Myocyte (in vitro differentiated cells): Measurements from ENCODE around the gene LRRK1. TPM values are rescaled to one million over a fixed set of nuclear protein-coding genes. Genes with fewer than 3 reads are reported as not detected.
A peak's percentile ranks its signal among the peaks of the same experiment; 100 is the strongest.

Source experiments
- DNase-seq: peaks from one replicate; pipeline ENCODE4 v3.0.0-alpha.2; 2012; ENCODE audit warnings: low read depth
- total RNA-seq: library from RNA; depleted of rRNA; stranded (reverse); fragments of >200 nt; gene quantifications from 2 replicates; pipeline ENCODE4 v1.2.3, GENCODE V29; 2014

LRRK1 gene
- total RNA-seq, 1 donor from 2014 or later, result 0.13 TPM

- DNase-seq, result no peak
These were observed 29.0 kb upstream of the LRRK1 start for GRCh38 chr15:100890051-100890720.

- DNase-seq, result no peak
These were observed 28.3 kb upstream of the LRRK1 start for GRCh38 chr15:100890850-100891249.

GRCh38 chr15:100891307-100892012, 27.7 kb upstream of the LRRK1 start:
- DNase-seq, result no peak

GRCh38 chr15:100892013-100892355, 27.2 kb upstream of the LRRK1 start:
- DNase-seq, result no peak

GRCh38 chr15:100893261-100893963, 25.7 kb upstream of the LRRK1 start:
- DNase-seq, result no peak

GRCh38 chr15:100893964-100894295, 25.2 kb upstream of the LRRK1 start:
- no peak for DNase-seq

- no peak for DNase-seq
These were observed 23.4 kb upstream of the LRRK1 start for GRCh38 chr15:100895721-100896120.

GRCh38 chr15:100897221-100898151, 21.7 kb upstream of the LRRK1 start:
- no peak for DNase-seq

- DNase-seq, result no peak
These were observed 21.0 kb upstream of the LRRK1 start for GRCh38 chr15:100898152-100898490.

- DNase-seq, result peak; percentile 35
These were observed 20.3 kb upstream of the LRRK1 start for GRCh38 chr15:100898661-100899462.

GRCh38 chr15:100899601-100900000, 19.6 kb upstream of the LRRK1 start:
- no peak for DNase-seq

- no peak for DNase-seq
These were observed 18.9 kb upstream of the LRRK1 start for GRCh38 chr15:100900136-100900794.

- no peak for DNase-seq
These were observed 18.4 kb upstream of the LRRK1 start for GRCh38 chr15:100900795-100901169.

GRCh38 chr15:100901296-100901695, 17.9 kb upstream of the LRRK1 start:
- DNase-seq, result no peak

GRCh38 chr15:100901702-100902435, 17.3 kb upstream of the LRRK1 start:
- DNase-seq, result peak; percentile 34

- peak; percentile 16 for DNase-seq
These were observed 16.6 kb upstream of the LRRK1 start for GRCh38 chr15:100902436-100903167.

- no peak for DNase-seq
These were observed 16.0 kb upstream of the LRRK1 start for GRCh38 chr15:100903168-100903554.

GRCh38 chr15:100905850-100906249, 13.3 kb upstream of the LRRK1 start:
- no peak for DNase-seq

GRCh38 chr15:100908466-100908865, 10.7 kb upstream of the LRRK1 start:
- DNase-seq, result no peak
